Measurements from ENCODE around the gene NMNAT3. TPM values are rescaled to one million over a fixed set of nuclear protein-coding genes. Genes with fewer than 3 reads are reported as not detected.

Gene NMNAT3
- total RNA-seq, 2 experiments from 2014 or later, result 0.15 TPM; not detected in 1

DNA sequence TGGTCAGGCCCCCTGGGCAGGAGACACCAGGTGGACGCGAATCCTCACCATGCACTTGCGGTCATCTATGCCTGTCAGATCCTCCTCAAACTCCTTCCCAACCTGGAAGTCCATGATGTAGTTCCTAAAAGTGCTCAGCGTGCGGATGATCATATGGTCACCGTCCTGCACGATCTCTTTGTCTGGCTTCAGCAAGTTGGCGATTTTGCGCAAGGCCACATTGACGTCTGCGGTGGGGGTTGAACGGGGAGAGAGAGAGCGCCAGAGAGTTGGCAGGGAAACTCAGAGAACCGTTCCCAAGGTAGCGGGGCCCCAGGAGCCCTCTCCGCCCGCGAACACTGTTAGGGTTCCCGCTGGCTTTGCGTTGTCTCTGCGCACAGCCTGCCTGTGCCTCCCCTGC, 139.0 kb downstream of the NMNAT3 start:
- intact Hi-C loops (cut with micrococcal nuclease; ENCODE audit: unreplicated experiment), result no loop called here
- ChIA-PET CTCF (ENCODE audit: unreplicated experiment) (no interaction called here), POLR2A (no interaction called here)
- Histone ChIP-seq H3K36me3 (ENCODE audit: insufficient read depth, low read length) (no peaks in the 10 kb centered on the region), H3K9me2 (ENCODE audit: insufficient read depth, low read length) (no peaks in the 10 kb centered on the region), H3K4me2 (ENCODE audit: low read length) (no peak overlapping the region), H3K4me3 (ENCODE audit: low read depth, low read length, poor library complexity, severe bottlenecking) (no peak overlapping the region), H2AFZ (ENCODE audit: low read length) (no peak overlapping the region), H3K9me3 (ENCODE audit: low read length) (no peaks in the 10 kb centered on the region), H4K20me1 (ENCODE audit: insufficient read depth, low read length) (no peaks in the 10 kb centered on the region), H3K27ac (ENCODE audit: low read depth, low read length, poor library complexity, severe bottlenecking) (no peak overlapping the region), H3K4me1 (ENCODE audit: insufficient read depth, low read length, poor library complexity, severe bottlenecking) (no peaks in the 10 kb centered on the region), H3K79me2 (ENCODE audit: insufficient read depth, low read depth, low read length) (no peaks in the 10 kb centered on the region)
- no TSS peak for BruUV-seq (replicated peaks)
- DNase-seq (ENCODE audit: low spot score), result no peak
- TF ChIP-seq, protein P1, sequence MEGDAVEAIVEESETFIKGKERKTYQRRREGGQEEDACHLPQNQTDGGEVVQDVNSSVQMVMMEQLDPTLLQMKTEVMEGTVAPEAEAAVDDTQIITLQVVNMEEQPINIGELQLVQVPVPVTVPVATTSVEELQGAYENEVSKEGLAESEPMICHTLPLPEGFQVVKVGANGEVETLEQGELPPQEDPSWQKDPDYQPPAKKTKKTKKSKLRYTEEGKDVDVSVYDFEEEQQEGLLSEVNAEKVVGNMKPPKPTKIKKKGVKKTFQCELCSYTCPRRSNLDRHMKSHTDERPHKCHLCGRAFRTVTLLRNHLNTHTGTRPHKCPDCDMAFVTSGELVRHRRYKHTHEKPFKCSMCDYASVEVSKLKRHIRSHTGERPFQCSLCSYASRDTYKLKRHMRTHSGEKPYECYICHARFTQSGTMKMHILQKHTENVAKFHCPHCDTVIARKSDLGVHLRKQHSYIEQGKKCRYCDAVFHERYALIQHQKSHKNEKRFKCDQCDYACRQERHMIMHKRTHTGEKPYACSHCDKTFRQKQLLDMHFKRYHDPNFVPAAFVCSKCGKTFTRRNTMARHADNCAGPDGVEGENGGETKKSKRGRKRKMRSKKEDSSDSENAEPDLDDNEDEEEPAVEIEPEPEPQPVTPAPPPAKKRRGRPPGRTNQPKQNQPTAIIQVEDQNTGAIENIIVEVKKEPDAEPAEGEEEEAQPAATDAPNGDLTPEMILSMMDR (conservative IDR thresholded peaks at IDR 0.05; ENCODE audit: low read length), result no peak
- no peak for TF ChIP-seq EZH2phosphoT487 (IDR thresholded peaks at IDR 0.05; ENCODE audit: borderline replicate concordance, low read depth, low read length)

DNA sequence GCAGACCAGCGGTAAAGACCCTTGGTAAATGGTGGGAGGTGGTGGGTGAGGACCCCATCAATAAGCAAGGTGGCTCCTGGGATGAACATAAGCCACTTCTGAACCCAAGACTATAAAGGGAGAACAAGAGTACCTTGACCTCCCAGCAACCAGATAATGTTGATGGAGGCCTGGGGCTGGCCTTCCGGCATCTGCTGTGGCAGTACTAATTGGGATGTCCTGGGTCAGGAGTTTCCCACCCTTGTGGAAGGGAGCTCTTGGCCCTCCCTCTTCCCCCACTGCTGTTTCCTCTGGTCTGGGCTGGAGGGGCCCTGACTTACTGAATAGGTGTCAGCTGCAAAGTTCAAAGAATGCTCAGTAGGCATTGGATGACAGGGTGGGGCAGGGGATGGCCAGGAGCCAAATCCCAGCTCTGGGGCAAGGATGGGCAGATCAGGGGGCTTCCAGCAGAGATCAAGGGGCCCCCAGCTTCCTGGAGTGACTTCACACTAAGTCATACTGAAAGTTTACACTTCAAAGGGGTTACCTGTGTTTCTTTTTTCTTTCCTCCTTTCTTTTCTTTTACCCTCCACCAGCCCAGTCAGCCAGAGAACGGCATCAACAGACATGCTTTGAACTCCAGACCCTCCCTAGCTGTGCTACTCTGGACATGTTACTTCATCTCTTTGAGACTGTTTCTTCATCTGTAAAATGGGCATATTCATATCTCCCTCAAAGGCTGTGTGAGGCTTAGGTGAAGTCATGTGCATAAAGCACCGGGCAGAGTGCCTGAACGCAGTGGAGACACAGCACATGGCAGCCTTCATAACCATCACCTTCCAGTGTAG, 139.8 kb downstream of the NMNAT3 start:
- H3K4me3 ChIP-seq (ENCODE audit: low read depth, low read length, poor library complexity, severe bottlenecking), result no peak overlapping the region

DNA sequence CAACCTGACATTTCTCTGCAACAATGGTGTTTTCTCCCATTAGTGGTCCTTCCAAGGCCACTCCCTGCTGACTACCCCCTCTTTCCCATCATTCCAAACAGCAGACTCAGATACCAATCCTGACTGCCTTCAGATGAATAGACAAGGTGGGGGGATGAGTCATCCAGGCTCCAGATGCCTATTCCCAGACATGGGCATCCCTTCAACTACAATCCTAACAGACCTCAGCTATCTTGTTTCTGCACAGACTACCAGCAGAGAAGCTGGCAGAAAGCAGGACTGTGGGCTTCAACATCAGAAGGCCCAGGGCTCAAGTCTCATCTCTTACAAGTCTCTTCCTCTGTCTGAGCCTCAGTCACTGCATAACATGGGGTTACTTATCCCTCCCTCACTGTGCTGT, 140.4 kb downstream of the NMNAT3 start:
- H3K27ac ChIP-seq (ENCODE audit: low read depth, low read length, poor library complexity, severe bottlenecking), result no peak overlapping the region
- H3K4me3 ChIP-seq (ENCODE audit: low read depth, low read length, poor library complexity, severe bottlenecking), result no peak overlapping the region
- no peaks in the 10 kb centered on the region for H4K20me1 ChIP-seq (ENCODE audit: insufficient read depth, low read length)
- H3K79me2 ChIP-seq (ENCODE audit: insufficient read depth, low read depth, low read length), result no peaks in the 10 kb centered on the region
- no peak overlapping the region for H3K4me2 ChIP-seq (ENCODE audit: low read length)
- POLR2A ChIA-PET, result no interaction called here
- CTCF ChIA-PET (ENCODE audit: unreplicated experiment), result no interaction called here
- H2AFZ ChIP-seq (ENCODE audit: low read length), result no peak overlapping the region
- intact Hi-C loops (cut with micrococcal nuclease; ENCODE audit: unreplicated experiment), result no loop called here
- no peaks in the 10 kb centered on the region for H3K9me3 ChIP-seq (ENCODE audit: low read length)
- H3K36me3 ChIP-seq (ENCODE audit: insufficient read depth, low read length), result no peaks in the 10 kb centered on the region
- no peaks in the 10 kb centered on the region for H3K9me2 ChIP-seq (ENCODE audit: insufficient read depth, low read length)
- H3K4me1 ChIP-seq (ENCODE audit: insufficient read depth, low read length, poor library complexity, severe bottlenecking), result no peaks in the 10 kb centered on the region
- no peak for DNase-seq (ENCODE audit: low spot score)
- TF ChIP-seq, protein P1 (conservative IDR thresholded peaks at IDR 0.05; ENCODE audit: low read length), result no peak
- no peak for TF ChIP-seq EZH2phosphoT487 (IDR thresholded peaks at IDR 0.05; ENCODE audit: borderline replicate concordance, low read depth, low read length)
- no TSS peak for BruUV-seq (replicated peaks)

More for the DNA sequence above, 139.8 kb downstream of the NMNAT3 start:
- ChIA-PET POLR2A (no interaction called here), CTCF (ENCODE audit: unreplicated experiment) (no interaction called here)
- H3K79me2 ChIP-seq (ENCODE audit: insufficient read depth, low read depth, low read length), result no peaks in the 10 kb centered on the region
- no peak overlapping the region for H2AFZ ChIP-seq (ENCODE audit: low read length)
- DNase-seq (ENCODE audit: low spot score), result no peak
- H3K9me3 ChIP-seq (ENCODE audit: low read length), result no peaks in the 10 kb centered on the region
- no peak overlapping the region for H3K27ac ChIP-seq (ENCODE audit: low read depth, low read length, poor library complexity, severe bottlenecking)
- H4K20me1 ChIP-seq (ENCODE audit: insufficient read depth, low read length), result no peaks in the 10 kb centered on the region
- H3K9me2 ChIP-seq (ENCODE audit: insufficient read depth, low read length), result no peaks in the 10 kb centered on the region
- no peaks in the 10 kb centered on the region for H3K36me3 ChIP-seq (ENCODE audit: insufficient read depth, low read length)
- intact Hi-C loops (cut with micrococcal nuclease; ENCODE audit: unreplicated experiment), result no loop called here
- TF ChIP-seq, protein P1 (conservative IDR thresholded peaks at IDR 0.05; ENCODE audit: low read length), result no peak
- TF ChIP-seq EZH2phosphoT487 (IDR thresholded peaks at IDR 0.05; ENCODE audit: borderline replicate concordance, low read depth, low read length), result no peak
- no peak overlapping the region for H3K4me2 ChIP-seq (ENCODE audit: low read length)
- H3K4me1 ChIP-seq (ENCODE audit: insufficient read depth, low read length, poor library complexity, severe bottlenecking), result no peaks in the 10 kb centered on the region
- no TSS peak for BruUV-seq (replicated peaks)
